B cell (primary cell): ENCODE data around the gene ARNT2. TPM values are rescaled to one million over a fixed set of nuclear protein-coding genes. Genes with fewer than 3 reads are reported as not detected.

ENCODE experiments used
- ATAC-seq: fragments of 200-7000 bp; cut with Tn5 transposase; one replicate; pipeline ENCODE4 v1.10.0; 2021; ENCODE audit warnings: low read depth, mild to moderate bottlenecking, moderate number of reproducible peaks, moderate library complexity
- CTCF ChIA-PET: fragments of 350-600 bp; sonication (Branson Sonifier 250); formaldehyde crosslinking; loops from one replicate; lab custom pipeline; 2021; ENCODE audit warnings: antibody characterized with exemption, inconsistent platforms; lab: Charles Lee
- POLR2A ChIA-PET: fragments of 350-600 bp; sonication (Branson Sonifier 250); formaldehyde crosslinking; loops from one replicate; lab custom pipeline; 2021; ENCODE audit warnings: antibody characterized with exemption; lab: Charles Lee
- DNase-seq: peaks from one replicate; pipeline ENCODE4 v3.0.0; 2013
- H2AFZ ChIP-seq: 2 replicates; pipeline ENCODE4 v1.6.1; 2012; ENCODE audit warnings: mild to moderate bottlenecking, low read depth, low read length; ENCODE audit not compliant: insufficient read depth, poor library complexity, severe bottlenecking
- H3K27ac ChIP-seq, 2 donors: 1 replicate in 1 of 2; 2 replicates in 1 of 2; pipeline ENCODE4 v1.5.1; 2012 to 2013; ENCODE audit warnings: low read length in 2 of 2, mild to moderate bottlenecking in 2 of 2, moderate library complexity in 1 of 2
- H3K27me3 ChIP-seq, 4 experiments: fragments of 200-600 bp in 1 of 4; sonication (generic) in 1 of 4; replicated peaks in 1 of 4; 1 replicate in 2 of 4; 2 replicates in 2 of 4; pipeline versions ENCODE4 v1.6.1 to v1.7.0; 2013 to 2016; ENCODE audit warnings: low read length in 3 of 4, mild to moderate bottlenecking in 2 of 4, mixed read lengths in 1 of 4, moderate library complexity in 1 of 4; ENCODE audit not compliant: insufficient read depth in 4 of 4, control insufficient read depth in 3 of 4; ENCODE audit errors: control extremely low read depth in 1 of 4
- H3K36me3 ChIP-seq, 2 experiments: replicated peaks in 1 of 2; 1 replicate in 1 of 2; 2 replicates in 1 of 2; pipeline versions ENCODE4 v1.6.1 to v1.7.1; 2013; ENCODE audit warnings: low read length in 1 of 2; ENCODE audit not compliant: insufficient read depth in 2 of 2, control insufficient read depth in 1 of 2; ENCODE audit errors: control extremely low read depth in 1 of 2, extremely low read depth in 1 of 2
- H3K4me1 ChIP-seq, 2 donors: fragments of 200-600 bp in 1 of 2; sonication (generic) in 1 of 2; 1 replicate in 1 of 2; 2 replicates in 1 of 2; pipeline versions ENCODE4 v1.5.1 to v1.6.1; 2013 to 2017; ENCODE audit warnings: low read length in 2 of 2; ENCODE audit not compliant: control insufficient read depth in 2 of 2, insufficient read depth in 2 of 2
- H3K4me2 ChIP-seq: replicated peaks from 2 replicates; pipeline ENCODE3; 2012; ENCODE audit warnings: mild to moderate bottlenecking, low read depth, low read length; ENCODE audit not compliant: poor library complexity, severe bottlenecking
- H3K4me3 ChIP-seq, 5 experiments: fragments of 200-600 bp in 1 of 5; sonication (generic) in 1 of 5; 1 replicate in 3 of 5; 2 replicates in 2 of 5; pipeline versions ENCODE4 v1.5.1 to v1.7.0; 2011 to 2016; ENCODE audit warnings: low read length in 4 of 5, mild to moderate bottlenecking in 4 of 5, low read depth in 2 of 5, control low read depth in 1 of 5, moderate library complexity in 1 of 5; ENCODE audit not compliant: insufficient read depth in 1 of 5; ENCODE audit errors: control extremely low read depth in 1 of 5, extremely low read depth in 1 of 5
- H3K79me2 ChIP-seq: fragments of 200-600 bp; sonication (generic); one replicate; pipeline ENCODE4 v1.6.0; 2016; ENCODE audit warnings: low read length; ENCODE audit not compliant: control insufficient read depth, insufficient read depth
- H3K9ac ChIP-seq: fragments of 200-600 bp; sonication (generic); 2 replicates; pipeline ENCODE4 v1.6.1; 2017; ENCODE audit warnings: mild to moderate bottlenecking, low read length, moderate library complexity
- H3K9me3 ChIP-seq, 3 donors: one replicate each; pipeline versions ENCODE4 v1.6.1 to v1.7.1; 2013; ENCODE audit warnings: low read length in 2 of 3; ENCODE audit not compliant: control insufficient read depth in 2 of 3, insufficient read depth in 1 of 3; ENCODE audit errors: control extremely low read depth in 1 of 3
- H4K20me1 ChIP-seq: 2 replicates; pipeline ENCODE4 v1.6.0; 2012; ENCODE audit warnings: mild to moderate bottlenecking, low read length; ENCODE audit not compliant: insufficient read depth, control insufficient read depth, poor library complexity, severe bottlenecking
- H3K27ac Mint-ChIP-seq: one replicate; pipeline ENCODE4 v1.8.0; 2021; ENCODE audit warnings: mixed read lengths
- H3K27me3 Mint-ChIP-seq: one replicate; pipeline ENCODE4 v1.8.0; 2021; ENCODE audit warnings: mixed read lengths
- H3K4me1 Mint-ChIP-seq: one replicate; pipeline ENCODE4 v1.8.0; 2021; ENCODE audit warnings: mixed read lengths
- H3K4me3 Mint-ChIP-seq: one replicate; pipeline ENCODE4 v1.8.0; 2021; ENCODE audit warnings: mixed read lengths
- H3K9me3 Mint-ChIP-seq: one replicate; pipeline ENCODE4 v1.8.0; 2022; ENCODE audit warnings: mixed read lengths; ENCODE audit not compliant: insufficient read depth
- CTCF ChIP-seq: fragments of 200-600 bp; IDR thresholded peaks from one replicate; pipeline ENCODE4 v1.8.0; 2022; ENCODE audit warnings: antibody characterized with exemption, mild to moderate bottlenecking
- EZH2 ChIP-seq: IDR thresholded peaks from 2 replicates; pipeline ENCODE4 v1.6.1; 2012; ENCODE audit warnings: borderline replicate concordance, low read depth, mild to moderate bottlenecking, moderate library complexity, low read length; ENCODE audit not compliant: insufficient read depth, poor library complexity, severe bottlenecking
- WGBS: methylation state at CpG from one replicate; pipeline ENCODE4 v1.1.5; 2013; ENCODE audit warnings: missing lambda C conversion rate; ENCODE audit not compliant: insufficient coverage; 5-methylcytosine and 5-hydroxymethylcytosine counted together
- intact Hi-C: fragments of 100-400 bp; cut with micrococcal nuclease; formaldehyde crosslinking; loops from one replicate; pipeline ENCODE4 v1.10.0; 2022
- polyA plus RNA-seq: library from polyadenylated mRNA; depleted of rRNA; stranded (reverse); fragments of >200 nt; gene quantifications from 2 replicates; pipeline ENCODE4 v1.2.3, GENCODE V29; 2012
- total RNA-seq, 2 donors: library from RNA; stranded (reverse); fragments of 120-200 nt in 1 of 2; gene quantifications; 1 replicate in 1 of 2; 2 replicates in 1 of 2; pipeline versions ENCODE4 v1.2.3 to v1.2.4, GENCODE V29; 2013 to 2022

Gene ARNT2
- total and polyA plus RNA-seq, 2 donors (not counting 1 experiment from before 2014, with no cell fraction given), result not detected

GRCh38 chr15:80629355-80629754, 225.2 kb downstream of the ARNT2 start:
- Mint-ChIP-seq H3K4me3 (no peak overlapping the region), H3K9me3 (no peaks in the 10 kb centered on the region), H3K27me3 (peaks cover 6% of the 10 kb centered on the region), H3K4me1 (no peaks in the 10 kb centered on the region), H3K27ac (no peak overlapping the region)
- no peaks in the 10 kb centered on the region for H3K9me3 ChIP-seq
- H2AFZ ChIP-seq, result no peak overlapping the region
- H3K4me1 ChIP-seq, result no peaks in the 10 kb centered on the region
- no peaks in the 10 kb centered on the region for H3K79me2 ChIP-seq
- DNase-seq (no peak), ATAC-seq (no peak)
- TF ChIP-seq CTCF, result no peak
- no peak overlapping the region for H3K4me2 ChIP-seq
- H3K27me3 ChIP-seq, result no peaks in the 10 kb centered on the region
- ChIA-PET CTCF (no interaction called here), POLR2A (no interaction called here)
- no peaks in the 10 kb centered on the region for H3K36me3 ChIP-seq
- WGBS, result 100% methylated on average over 1 of the region's 3 CpGs
- H4K20me1 ChIP-seq, result no peaks in the 10 kb centered on the region
- no peak overlapping the region for H3K9ac ChIP-seq
- no peak overlapping the region for H3K4me3 ChIP-seq
- H3K27ac ChIP-seq, result no peak overlapping the region
- intact Hi-C loops, result no loop called here

GRCh38 chr15:80630981-80631380, 226.8 kb downstream of the ARNT2 start:
- H4K20me1 ChIP-seq, result no peaks in the 10 kb centered on the region
- ATAC-seq, result no peak
- no peaks in the 10 kb centered on the region for H3K27me3 ChIP-seq
- TF ChIP-seq EZH2, result no peak
- no peaks in the 10 kb centered on the region for H3K4me1 Mint-ChIP-seq
- no peak overlapping the region for H3K4me3 ChIP-seq
- DNase-seq, result no peak
- 100% methylated on average over 3 of the region's 7 CpGs for WGBS
- no peak overlapping the region for H3K27ac Mint-ChIP-seq
- H3K27me3 Mint-ChIP-seq, result peaks cover 10% of the 10 kb centered on the region
- H3K27ac ChIP-seq, result no peak overlapping the region
- POLR2A ChIA-PET, result no interaction called here
- H3K9ac ChIP-seq, result no peak overlapping the region
- H2AFZ ChIP-seq, result no peak overlapping the region
- H3K36me3 ChIP-seq, result no peaks in the 10 kb centered on the region
- CTCF ChIA-PET, result no interaction called here
- H3K9me3 Mint-ChIP-seq, result no peaks in the 10 kb centered on the region
- intact Hi-C loops, result no loop called here
- H3K9me3 ChIP-seq, result no peaks in the 10 kb centered on the region
- H3K4me2 ChIP-seq, result no peak overlapping the region
- no peaks in the 10 kb centered on the region for H3K79me2 ChIP-seq
- no peaks in the 10 kb centered on the region for H3K4me1 ChIP-seq
- H3K4me3 Mint-ChIP-seq, result no peak overlapping the region
